Left cardiac atrium (tissue), 4 donors: ENCODE results near the gene CSNK1D. TPM values are rescaled to one million over a fixed set of nuclear protein-coding genes. Genes with fewer than 3 reads are reported as not detected.

Experiments
- ATAC-seq, 2 donors: fragments of 200-7000 bp; cut with Tn5 transposase; one replicate each; pipeline ENCODE4 v1.9.1; 2020; ENCODE audit warnings: mild to moderate bottlenecking in 2 of 2, moderate library complexity in 2 of 2
- DNase-seq: peaks from one replicate; pipeline ENCODE4 v3.0.0-alpha.2; 2020
- intact Hi-C, 2 donors: fragments of 100-400 bp; cut with DNase I; formaldehyde crosslinking; loops; one replicate each; pipeline versions ENCODE4 v1.14.1 to v1.15.1; 2022 to 2023
- total RNA-seq, 2 donors: library from RNA; stranded (reverse); fragmentation: NEBNext Ultra II Directional; extraction: Animal tissue kit (Norgen Biotek cat#: 25700); gene quantifications; one replicate each; pipeline ENCODE4 v1.2.1, GENCODE V29; 2021
- donor health status: DM: no; HTN: yes; CAD: no.
- donor health status: DM: no; HTN: yes; CAD: no; lungs with severe emphysema.
- donor health status: DM: yes; HTN: yes; CAD: no.
- donor health status: Dilated cardiomyopathy.

Gene CSNK1D
- total RNA-seq, 2 donors from 2014 or later, result 63.6 to 88.2 TPM

- ATAC-seq (peak; percentile 79 to 84), DNase-seq (peak; percentile 92)
- intact Hi-C loops, result loop anchor here in 1 of 2 donors (10.0 kb wide), 1 partner anchor 53 kb away; no protein-coding TSS in a partner anchor
Measured at GRCh38 chr17:82297714-82298537, 24.4 kb upstream of the CSNK1D start.

DNA sequence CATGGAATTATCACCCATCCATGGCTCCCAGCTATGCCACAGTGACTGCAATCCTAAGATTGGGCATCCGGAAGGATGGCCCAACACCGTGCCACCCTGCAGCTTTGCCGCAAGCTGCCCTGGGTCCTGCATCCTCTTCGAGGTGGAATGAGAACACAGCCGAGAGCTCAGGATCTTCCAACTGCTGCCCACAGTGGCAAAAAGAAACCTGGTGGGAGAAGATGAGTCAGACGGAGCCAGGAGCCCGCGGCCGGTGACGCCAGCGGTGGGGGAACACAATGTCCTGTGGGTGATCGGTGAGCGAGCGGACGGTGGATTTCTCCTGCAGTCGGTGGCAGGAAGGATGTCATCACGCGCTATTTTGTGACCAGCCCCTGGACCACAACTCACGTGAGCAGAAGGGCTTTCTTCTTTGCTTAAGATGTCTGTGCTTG, 23.8 kb upstream of the CSNK1D start:
- peak; percentile 90 for DNase-seq
- intact Hi-C loops, result loop anchor here in 1 of 2 donors (10.0 kb wide), 1 partner anchor 52 kb away; no protein-coding TSS in a partner anchor
- ATAC-seq, result peak; percentile 3 to 13

DNA sequence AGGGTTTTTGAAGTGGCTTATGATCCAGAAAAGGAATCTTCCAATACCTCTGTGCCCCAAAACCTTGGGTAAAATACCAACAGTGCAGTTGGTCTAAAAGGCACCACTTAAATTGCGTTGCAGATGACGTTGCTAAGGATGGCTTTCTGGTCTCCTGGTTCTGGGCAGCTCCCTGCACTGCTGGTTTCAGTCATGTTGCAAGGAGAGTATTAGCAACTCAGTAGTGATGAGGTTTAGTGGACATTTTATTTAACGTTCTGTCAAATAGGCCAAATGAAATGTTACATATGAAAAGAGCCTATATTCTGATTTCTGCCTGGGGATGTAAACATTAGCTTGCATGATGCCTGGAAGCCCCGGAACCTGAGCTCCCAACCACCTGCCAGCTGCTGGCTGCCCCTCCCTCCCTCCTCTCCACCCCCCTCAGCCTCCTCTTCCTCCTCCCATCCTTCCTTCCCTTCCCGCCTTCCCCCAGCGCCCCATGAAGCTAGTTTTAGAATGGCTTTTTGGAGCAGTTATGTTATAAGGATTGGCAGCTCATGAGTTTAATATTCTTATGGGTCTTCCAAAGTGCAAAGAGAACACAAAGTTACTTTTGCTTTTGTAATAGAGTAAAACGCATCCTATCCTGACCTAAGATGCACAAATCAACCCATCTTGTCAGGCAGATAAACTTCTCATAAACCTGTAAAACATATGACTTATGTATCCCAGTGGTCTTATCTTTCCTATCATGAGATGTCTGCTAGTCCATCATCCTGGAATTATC, 23.2 kb upstream of the CSNK1D start:
- DNase-seq, result no peak
- no peak for ATAC-seq
- intact Hi-C loops, result loop anchor here in 1 of 2 donors (10.0 kb wide), 1 partner anchor 52 kb away; no protein-coding TSS in a partner anchor

GRCh38 chr17:82295472-82295814, 21.9 kb upstream of the CSNK1D start:
- intact Hi-C loops, result loop anchor here in 1 of 2 donors (10.0 kb wide), 1 partner anchor 51 kb away; no protein-coding TSS in a partner anchor
- ATAC-seq (no peak), DNase-seq (no peak)

GRCh38 chr17:82294064-82294773, 20.7 kb upstream of the CSNK1D start:
- intact Hi-C loops, result loop anchor here in 1 of 2 donors (10.0 kb wide), 1 partner anchor 49 kb away; no protein-coding TSS in a partner anchor
- no peak for DNase-seq
- ATAC-seq, result no peak

GRCh38 chr17:82292251-82293154, 19.0 kb upstream of the CSNK1D start:
- intact Hi-C loops, result loop anchor here in 1 of 2 donors (10.0 kb wide), 1 partner anchor 48 kb away; no protein-coding TSS in a partner anchor
- DNase-seq, result peak; percentile 97
- peak; percentile 96 to 97 for ATAC-seq

DNA sequence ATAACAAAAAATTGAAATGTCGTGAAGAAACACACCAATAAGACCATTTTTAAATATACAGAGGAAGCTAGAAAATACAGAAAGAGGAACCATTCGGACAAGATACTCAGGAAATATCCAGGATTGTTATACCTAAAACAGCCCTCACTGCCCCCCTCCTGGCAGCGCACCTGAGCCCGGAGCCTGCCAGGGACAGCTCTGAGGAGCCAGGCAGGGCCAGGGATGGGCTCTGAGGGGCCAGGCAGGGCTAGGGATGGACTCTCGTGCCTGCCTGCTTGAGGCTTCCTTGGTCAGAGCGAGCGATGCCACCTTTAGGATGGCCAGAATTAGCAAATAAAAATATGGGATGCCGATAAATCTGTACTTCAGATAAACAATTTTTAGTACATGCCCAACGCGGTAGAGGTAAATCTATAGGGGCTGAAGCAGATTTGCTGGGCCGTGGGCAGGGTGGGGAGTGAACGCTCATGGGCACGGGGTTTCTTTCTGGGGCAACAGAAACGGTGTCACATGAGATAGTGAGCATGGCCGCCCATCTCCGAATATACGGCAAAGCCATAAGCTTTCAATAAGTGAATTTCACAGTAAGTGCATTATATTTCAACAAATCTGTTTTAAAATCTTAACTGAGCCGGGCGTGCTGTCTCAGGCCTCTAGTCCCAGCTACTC, 18.2 kb upstream of the CSNK1D start:
- ATAC-seq (no peak), DNase-seq (no peak)
- intact Hi-C loops, result loop anchor here in 1 of 2 donors (10.0 kb wide), 1 partner anchor 47 kb away; no protein-coding TSS in a partner anchor

DNA sequence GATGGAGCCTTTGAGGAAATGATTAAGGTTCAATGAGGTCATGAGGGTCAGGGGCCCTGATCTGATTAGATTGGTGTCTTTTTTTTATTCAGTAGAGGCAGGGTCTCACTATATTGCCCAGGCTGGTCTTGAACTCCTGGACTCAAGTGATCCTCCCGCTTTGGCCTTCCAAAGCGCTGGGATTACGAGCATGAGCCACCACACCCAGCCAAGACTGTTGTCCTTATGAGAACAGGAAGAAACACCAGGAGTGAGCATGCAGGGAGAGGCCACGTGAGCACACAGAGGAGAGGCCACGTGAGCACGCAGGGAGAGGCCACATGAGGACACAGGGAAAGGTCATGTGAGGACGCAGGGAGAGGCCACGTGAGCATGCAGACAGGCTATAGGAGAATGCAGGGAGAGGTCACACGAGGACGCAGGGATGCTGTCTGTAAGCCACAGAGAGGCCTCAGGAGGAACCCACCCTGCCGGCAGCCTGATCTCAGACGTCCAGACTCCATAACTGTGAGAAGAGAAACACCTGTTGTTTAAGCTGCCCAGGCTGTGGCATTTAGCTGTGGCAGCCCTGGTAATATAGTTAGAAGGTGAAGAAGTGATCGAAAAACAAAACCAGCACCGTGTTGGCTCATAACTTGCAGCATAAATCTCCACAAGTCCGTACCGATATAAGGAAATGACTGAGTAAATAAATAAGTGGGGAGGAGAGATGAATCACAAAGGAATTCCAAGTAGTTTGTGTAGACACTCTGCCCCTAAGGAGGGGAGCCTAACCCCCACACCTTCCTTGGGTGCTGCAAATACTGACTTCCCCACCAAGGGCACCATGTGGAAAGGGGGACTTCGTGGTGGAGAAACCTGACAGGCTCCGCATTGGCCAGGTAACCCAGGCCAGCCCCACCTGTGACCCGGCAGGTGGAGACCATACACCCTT, 14.6 kb upstream of the CSNK1D start:
- intact Hi-C loops, result no loop called here
- ATAC-seq (peak; percentile 15 to 37), DNase-seq (peak; percentile 60)

DNA sequence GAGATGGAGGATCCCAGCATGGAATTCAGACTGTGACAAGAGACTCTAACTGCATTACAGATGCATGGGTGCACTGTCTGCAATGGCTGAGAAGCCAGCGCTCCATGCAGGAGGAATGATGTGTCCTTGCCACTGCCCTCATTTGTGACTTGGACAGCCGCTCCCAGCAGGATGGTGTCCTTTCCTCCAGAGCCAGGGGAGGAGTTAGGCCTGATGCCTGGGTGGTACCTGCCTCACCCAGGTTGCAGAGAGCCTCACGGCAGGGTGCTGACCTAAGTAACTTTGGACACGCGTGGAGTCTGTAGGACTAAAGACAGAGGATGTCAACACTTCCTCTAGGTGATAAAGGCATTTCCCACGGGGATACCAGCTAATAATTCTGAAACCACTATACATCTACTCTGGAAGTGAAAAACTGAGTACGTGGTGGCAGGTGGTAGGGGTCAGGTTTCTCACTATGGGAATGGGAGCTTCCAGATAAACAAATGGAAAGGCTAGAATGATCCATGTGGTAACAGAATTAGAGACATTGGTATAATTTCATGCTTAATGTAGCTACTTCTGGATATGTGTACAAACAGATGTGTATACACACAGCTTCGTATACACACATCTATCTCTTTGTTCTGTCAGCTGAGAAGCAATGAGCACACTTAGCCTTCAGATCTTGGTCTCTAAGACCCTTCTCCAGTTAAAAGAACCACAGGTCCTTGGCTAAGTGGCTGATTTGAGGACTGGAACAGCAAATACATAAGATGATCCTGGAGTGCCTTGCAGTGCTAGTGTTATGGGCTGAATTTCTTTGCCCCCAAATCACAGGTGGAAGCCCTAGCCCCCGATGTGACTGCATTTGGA, 13.7 kb upstream of the CSNK1D start:
- ATAC-seq, result no peak
- intact Hi-C loops, result no loop called here
- no peak for DNase-seq

DNA sequence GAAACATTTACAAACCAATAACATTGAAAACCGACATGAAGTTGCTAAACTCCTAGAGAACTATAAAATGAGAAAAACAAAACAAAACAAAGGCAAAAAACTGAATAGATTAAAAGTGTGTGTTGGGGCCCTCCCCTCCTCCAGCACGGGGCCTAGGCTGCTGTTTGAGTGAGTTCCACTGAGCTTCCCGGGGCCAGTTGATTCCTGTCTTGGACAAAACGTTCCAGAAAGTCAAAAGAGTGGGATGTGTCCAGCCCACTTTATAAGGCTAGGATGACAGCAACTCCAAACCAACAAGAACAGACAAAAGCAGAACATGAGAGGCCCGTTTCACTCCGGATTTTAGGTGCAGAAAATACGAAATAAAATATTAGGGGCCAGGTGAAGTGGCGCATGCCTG, 11.6 kb upstream of the CSNK1D start:
- no peak for ATAC-seq
- intact Hi-C loops, result no loop called here
- DNase-seq, result no peak

DNA sequence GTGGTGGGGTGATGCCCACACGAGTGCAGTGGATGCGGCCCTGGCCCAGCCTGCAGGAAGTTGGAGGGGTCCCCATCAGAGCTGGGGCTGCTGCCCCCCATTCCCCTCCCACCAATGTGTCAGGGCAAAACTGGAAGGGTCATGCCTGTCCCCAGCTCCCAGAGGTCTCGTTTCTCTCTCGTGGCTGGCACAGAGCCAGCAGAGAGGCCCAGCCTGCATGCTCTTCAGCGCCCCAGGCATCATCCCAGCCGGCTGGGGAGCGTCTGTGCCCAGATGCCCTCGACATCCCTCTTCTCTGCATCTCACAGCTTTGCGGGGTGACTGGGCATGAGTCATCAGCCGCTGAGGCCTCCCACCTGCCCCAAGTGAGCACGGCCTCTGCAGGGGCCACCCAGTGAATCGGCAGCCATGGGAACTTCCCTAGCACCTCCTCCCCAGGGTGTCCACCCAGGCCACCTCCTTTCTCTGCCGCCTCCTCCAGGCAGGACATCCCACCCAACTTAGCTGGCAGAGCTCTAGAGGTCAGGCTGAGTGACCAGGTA, 9.8 kb upstream of the CSNK1D start:
- intact Hi-C loops, result no loop called here
- ATAC-seq (no peak), DNase-seq (no peak)

DNA sequence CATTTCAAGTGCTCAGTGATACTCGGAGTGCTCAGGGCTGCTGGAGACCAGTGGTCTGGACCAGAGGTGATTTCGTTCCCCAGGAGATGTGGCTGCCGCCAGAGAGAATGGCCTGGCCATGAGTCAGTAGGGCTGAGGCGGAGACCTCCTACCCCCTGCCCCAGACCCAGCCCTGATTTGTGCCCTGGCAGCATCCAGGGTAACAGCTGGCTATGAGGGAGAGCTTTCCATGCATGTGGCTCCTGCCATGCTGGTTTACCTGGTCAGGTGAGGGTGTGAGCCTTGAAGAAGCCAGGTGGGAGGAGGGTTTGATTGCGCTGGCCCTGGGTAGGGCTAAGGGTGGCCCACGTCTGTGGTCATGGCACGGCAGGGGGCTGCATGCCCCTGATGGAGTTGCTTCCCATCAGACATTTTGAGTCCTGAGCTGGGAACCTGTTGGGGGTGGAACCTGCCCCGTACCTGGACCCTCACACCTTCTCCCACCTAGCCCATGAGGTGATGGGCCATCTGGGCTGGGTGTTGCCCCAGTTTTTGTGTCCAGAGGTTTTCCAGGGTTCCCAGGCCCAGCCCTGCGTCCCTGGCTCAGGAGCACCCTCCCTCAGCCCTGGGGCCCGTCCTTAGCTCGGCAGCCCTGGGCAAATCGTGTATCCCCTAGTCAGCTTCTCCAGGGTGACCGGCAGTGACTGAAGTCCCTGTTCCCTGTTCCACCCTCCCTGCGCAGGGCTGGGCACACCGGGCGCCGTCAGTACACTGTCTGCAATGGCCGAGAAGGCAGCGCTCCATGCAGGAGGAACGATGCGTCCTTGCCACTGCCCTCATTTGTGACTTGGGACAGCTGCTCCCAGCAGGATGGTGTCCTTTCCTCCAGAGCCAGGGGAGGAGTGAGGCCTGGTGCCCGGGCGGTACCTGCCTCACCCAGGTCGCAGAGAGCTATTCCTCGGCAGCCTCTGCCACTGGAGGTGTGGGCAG, 9.0 kb upstream of the CSNK1D start:
- intact Hi-C loops, result no loop called here
- ATAC-seq, result no peak
- DNase-seq, result no peak

DNA sequence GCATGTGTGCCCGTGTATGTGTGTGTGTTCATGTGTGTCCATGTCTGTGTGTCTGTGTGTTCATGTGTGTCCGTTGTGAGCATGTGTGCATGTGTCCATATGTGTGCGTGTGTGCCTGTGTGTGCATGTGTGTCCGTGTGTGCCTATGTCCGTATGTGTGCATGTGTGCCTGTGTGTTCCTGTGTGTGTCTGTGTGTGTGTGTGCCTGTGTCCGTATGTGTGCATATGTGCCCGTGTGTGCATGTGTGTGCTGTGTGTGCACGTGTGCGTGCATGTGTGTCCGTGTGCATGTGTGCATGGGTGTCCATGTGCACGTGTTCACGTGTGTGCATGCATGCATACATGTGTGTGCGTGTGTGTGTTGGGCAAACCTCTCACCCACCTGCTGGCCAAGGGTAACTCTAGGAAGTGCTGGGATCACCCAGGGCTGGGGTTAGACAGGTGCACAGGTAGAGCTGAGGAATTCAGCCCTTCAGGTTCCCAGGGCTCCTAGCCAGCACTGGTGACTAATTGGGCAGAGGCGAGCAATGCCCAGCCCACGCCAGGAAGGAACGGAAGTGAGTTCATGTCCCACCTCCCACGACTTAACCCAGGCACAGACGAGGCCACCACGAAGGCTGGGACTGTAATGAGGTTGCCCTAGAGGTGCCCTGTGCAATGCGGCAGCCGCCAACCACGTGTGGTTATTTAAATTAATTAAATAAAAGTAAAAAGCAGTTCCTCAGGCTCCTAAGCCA, 8.2 kb upstream of the CSNK1D start:
- intact Hi-C loops, result no loop called here
- no peak for DNase-seq
- ATAC-seq, result peak in 1 of 2 donors; percentile 59

- ATAC-seq, result no peak
- DNase-seq, result no peak
- intact Hi-C loops, result no loop called here
Measured at GRCh38 chr17:82281076-82281475, 7.6 kb upstream of the CSNK1D start.
